HG02798 (cell line): ENCODE data around the gene IFNL1.
"Not testable (repeated sequence)": the region's sequence is repeated elsewhere in the genome, so short reads cannot be mapped to it uniquely, and the experiment has no call there.

Experiments used
- ATAC-seq: cut with Tn5 transposase; IDR thresholded peaks from one replicate; pipeline ENCODE4 v1.9.1; 2021; ENCODE audit warnings: mild to moderate bottlenecking; ENCODE audit not compliant: unreplicated experiment, poor library complexity

Gene IFNL1

GRCh38 chr19:39269369-39269768, 26.8 kb upstream of the IFNL1 start:
- ATAC-seq: not testable (repeated sequence)

GRCh38 chr19:39270036-39270871, 26.0 kb upstream of the IFNL1 start:
- ATAC-seq: no peak

- not testable (repeated sequence) for ATAC-seq
Measured at GRCh38 chr19:39273859-39274258, 22.3 kb upstream of the IFNL1 start.

- ATAC-seq: no peak
Measured at GRCh38 chr19:39275578-39275977, 20.6 kb upstream of the IFNL1 start.

GRCh38 chr19:39276740-39277139, 19.5 kb upstream of the IFNL1 start:
- ATAC-seq: no peak

- ATAC-seq: no peak
Measured at GRCh38 chr19:39277598-39277997, 18.6 kb upstream of the IFNL1 start.

- ATAC-seq: no peak
Measured at GRCh38 chr19:39282021-39282420, 14.2 kb upstream of the IFNL1 start.

- no peak for ATAC-seq
Measured at GRCh38 chr19:39284032-39284431, 12.2 kb upstream of the IFNL1 start.

GRCh38 chr19:39293394-39293793, 2.8 kb upstream of the IFNL1 start:
- no peak for ATAC-seq

- no peak for ATAC-seq
Measured at GRCh38 chr19:39296906-39297305, 699 bp downstream of the IFNL1 start.

- no peak for ATAC-seq
Measured at GRCh38 chr19:39297931-39298634, 1.9 kb downstream of the IFNL1 start.

- no peak for ATAC-seq
Measured at GRCh38 chr19:39299404-39299803, 3.2 kb downstream of the IFNL1 start.

- no peak for ATAC-seq
Measured at GRCh38 chr19:39299832-39300231, 3.6 kb downstream of the IFNL1 start.

- no peak for ATAC-seq
Measured at GRCh38 chr19:39301021-39301420, 4.8 kb downstream of the IFNL1 start.

GRCh38 chr19:39301562-39301961, 5.4 kb downstream of the IFNL1 start:
- no peak for ATAC-seq

- ATAC-seq: no peak
Measured at GRCh38 chr19:39303373-39304184, 7.4 kb downstream of the IFNL1 start.

- no peak for ATAC-seq
Measured at GRCh38 chr19:39304185-39304513, 7.9 kb downstream of the IFNL1 start.

GRCh38 chr19:39304701-39305571, 8.7 kb downstream of the IFNL1 start:
- ATAC-seq: no peak

GRCh38 chr19:39306075-39306474, 9.9 kb downstream of the IFNL1 start:
- ATAC-seq: no peak
